K562 (cell line): ENCODE data around the gene SFSWAP. TPM values are rescaled to one million over a fixed set of nuclear protein-coding genes. Genes with fewer than 3 reads are reported as not detected.

Source experiments
- ATAC-seq: fragments of 200-7000 bp; cut with Tn5 transposase; 3 replicates; pipeline ENCODE4 v1.9.1; 2020; ENCODE audit warnings: moderate library complexity
- BruUV-seq: library from RNA; stranded (reverse); fragments of 400-500 nt; replicated peaks from 2 replicates; lab custom pipeline; 2021; lab: Mats Ljungman, UMichigan
- CTCF ChIA-PET: fragments of 300-600 bp; formaldehyde crosslinking; extraction: SDS; loops from one replicate; lab custom pipeline; 2021; ENCODE audit warnings: low intra/inter-chr PET ratio; lab: Yijun Ruan, JAX
- POLR2A ChIA-PET: fragments of 300-600, 350-650 bp; sonication (Branson Sonifier 250); formaldehyde crosslinking; extraction: SDS; loops from one replicate; lab custom pipeline; 2021; ENCODE audit warnings: antibody characterized with exemption, inconsistent platforms; lab: Yijun Ruan, JAX
- DNase-seq, 4 experiments: peaks; one replicate each; pipeline versions ENCODE4 v3.0.0 to v3.0.0-alpha.2; 2011 to 2018; ENCODE audit warnings: low spot score in 3 of 4, mixed read lengths in 3 of 4; ENCODE audit errors: extremely low read depth in 1 of 4
- FAIRE-seq: peaks from 2 replicates; lab custom pipeline; 2011; peaks lifted over from hg19 to GRCh38; lab: Jason Lieb, UNC
- H2AFZ ChIP-seq: 2 replicates; pipeline ENCODE4 v1.6.0; 2011; ENCODE audit warnings: low read depth, low read length, control low read depth, inconsistent platforms
- H3K27ac ChIP-seq: fragments of 200-600 bp; 3 replicates; pipeline ENCODE4 v1.8.0; 2011; ENCODE audit warnings: low read depth, mild to moderate bottlenecking, control low read depth, inconsistent platforms, low read length, moderate library complexity, mixed read lengths; ENCODE audit errors: extremely low read depth
- H3K27me3 ChIP-seq, 2 experiments: fragments of 300-600 bp in 1 of 2; 2 replicates in 1 of 2; 3 replicates in 1 of 2; pipeline versions ENCODE4 v1.6.0 to v1.8.0; 2011; ENCODE audit warnings: inconsistent platforms in 2 of 2, low read length in 2 of 2, mild to moderate bottlenecking in 1 of 2, mixed read lengths in 1 of 2, moderate library complexity in 1 of 2; ENCODE audit not compliant: control insufficient read depth in 2 of 2, insufficient read depth in 2 of 2
- H3K36me3 ChIP-seq: fragments of 300-600 bp; 3 replicates; pipeline ENCODE4 v1.8.0; 2011; ENCODE audit warnings: mild to moderate bottlenecking, low read length, inconsistent platforms; ENCODE audit not compliant: control insufficient read depth, insufficient read depth
- H3K4me1 ChIP-seq, 2 experiments: fragments of 200-600 bp in 1 of 2; replicated peaks in 1 of 2; 2 replicates in 1 of 2; 3 replicates in 1 of 2; pipeline versions ENCODE4 v1.5.1 to v1.8.0; 2011; ENCODE audit warnings: inconsistent platforms in 2 of 2, low read length in 2 of 2, mild to moderate bottlenecking in 1 of 2, mixed read lengths in 1 of 2, moderate library complexity in 1 of 2; ENCODE audit not compliant: control insufficient read depth in 2 of 2, insufficient read depth in 2 of 2
- H3K4me2 ChIP-seq: 2 replicates; pipeline ENCODE4 v1.6.1; 2011; ENCODE audit warnings: low read length, control low read depth, inconsistent platforms, mixed read lengths; ENCODE audit not compliant: insufficient read depth
- H3K4me3 ChIP-seq: fragments of 200-600 bp; sonication (generic), shearing (Covaris generic); 2 replicates; pipeline ENCODE4 v1.5.1; 2016; ENCODE audit warnings: control low read depth, inconsistent platforms
- H3K79me2 ChIP-seq: fragments of 200-600 bp; 3 replicates; pipeline ENCODE4 v1.8.0; 2011; ENCODE audit warnings: low read length, inconsistent platforms; ENCODE audit not compliant: control insufficient read depth, insufficient read depth
- H3K9ac ChIP-seq, 2 experiments: 2 replicates each; pipeline versions ENCODE4 v1.6.0 to v1.6.1; 2011; ENCODE audit warnings: low read depth in 2 of 2, low read length in 2 of 2, control low read depth in 1 of 2, inconsistent platforms in 1 of 2, mild to moderate bottlenecking in 1 of 2, mixed read lengths in 1 of 2; ENCODE audit not compliant: insufficient read depth in 1 of 2
- H3K9me1 ChIP-seq: one replicate; pipeline ENCODE4 v1.6.0; 2011; ENCODE audit warnings: inconsistent platforms, mild to moderate bottlenecking, low read length, moderate library complexity; ENCODE audit not compliant: control insufficient read depth, insufficient read depth
- H3K9me3 ChIP-seq: replicated peaks from 2 replicates; pipeline ENCODE4 v1.5.1; 2011; ENCODE audit warnings: low read depth, low read length, inconsistent platforms; ENCODE audit not compliant: control insufficient read depth, insufficient read depth
- H4K20me1 ChIP-seq: replicated peaks from 2 replicates; pipeline ENCODE4 v1.6.1; 2011; ENCODE audit warnings: low read length, inconsistent platforms, mixed read lengths; ENCODE audit not compliant: control insufficient read depth, insufficient read depth
- BHLHE40 ChIP-seq: IDR thresholded peaks from 2 replicates; pipeline ENCODE4 v1.6.1; 2011; ENCODE audit warnings: low read length, improper control_type of control experiment
- GTF2A2 ChIP-seq: IDR thresholded peaks from 2 replicates; pipeline ENCODE4 v1.6.1; 2016; ENCODE audit warnings: mild to moderate bottlenecking, missing genetic modification characterization, missing compliant biosample characterization
- NFIC ChIP-seq: fragments of 450-650 bp; IDR thresholded peaks from 2 replicates; pipeline ENCODE4 v1.6.1; 2017; ENCODE audit warnings: mild to moderate bottlenecking, inconsistent platforms
- PHF20 ChIP-seq: fragments of 450-650 bp; IDR thresholded peaks from 2 replicates; pipeline ENCODE4 v1.6.1; 2018; ENCODE audit not compliant: partially characterized antibody
- POLR2AphosphoS5 ChIP-seq: IDR thresholded peaks from 2 replicates; pipeline ENCODE4 v1.6.1; 2011; ENCODE audit warnings: mild to moderate bottlenecking, low read depth, low read length, moderate library complexity; ENCODE audit not compliant: control insufficient read depth, insufficient read depth
- RAD21 ChIP-seq, 2 experiments: fragments of 250-450 bp in 1 of 2; fragments of 450-650 bp in 1 of 2; sonication (Bioruptor Pico) in 1 of 2; formaldehyde crosslinking in 1 of 2; IDR thresholded peaks in 1 of 2; conservative IDR thresholded peaks in 1 of 2; 2 replicates each; pipeline versions ENCODE4 v1.4.0 to v1.8.0; 2020 to 2022; ENCODE audit warnings: mild to moderate bottlenecking in 2 of 2, moderate library complexity in 1 of 2
- SRF ChIP-seq, 2 experiments: fragments of 250-450, 450-650 bp in 1 of 2; sonication (Bioruptor Pico) in 1 of 2; sonication (generic) in 1 of 2; formaldehyde crosslinking; IDR thresholded peaks; 2 replicates each; pipeline versions ENCODE4 v1.5.0 to v1.5.1; 2020 to 2022; ENCODE audit warnings: mild to moderate bottlenecking in 1 of 2, missing genetic modification reagents in 1 of 2
- TOE1 ChIP-seq, 2 experiments: fragments of 450-650 bp in 1 of 2; sonication (generic) in 1 of 2; formaldehyde crosslinking in 1 of 2; IDR thresholded peaks; 2 replicates each; pipeline versions ENCODE4 v1.7.1 to v1.8.0; 2016 to 2022; ENCODE audit warnings: borderline replicate concordance in 2 of 2, mild to moderate bottlenecking in 2 of 2, antibody characterized with exemption in 1 of 2, inconsistent platforms in 1 of 2, low read depth in 1 of 2, missing genetic modification reagents in 1 of 2, moderate library complexity in 1 of 2
- YY1 ChIP-seq, 3 experiments: IDR thresholded peaks; 2 replicates each; pipeline ENCODE4 v1.6.1; 2011; ENCODE audit warnings: low read length in 2 of 3, mild to moderate bottlenecking in 2 of 3, moderate library complexity in 2 of 3, borderline replicate concordance in 1 of 3, control low read depth in 1 of 3, low read depth in 1 of 3; ENCODE audit not compliant: insufficient read depth in 3 of 3, insufficient replicate concordance in 2 of 3, control insufficient read depth in 1 of 3, insufficient read length in 1 of 3; ENCODE audit errors: extremely low read depth in 1 of 3
- WGBS: fragments of 100-300 bp; shearing (Covaris generic); methylation state at CpG from one replicate; pipeline ENCODE4 v1.1.6; 2016; ENCODE audit warnings: low coverage, mixed read lengths; ENCODE audit not compliant: insufficient coverage; ENCODE audit errors: missing lambda C conversion rate; 5-methylcytosine and 5-hydroxymethylcytosine counted together
- in situ Hi-C: fragments of 300-500 bp; cut with MboI; formaldehyde crosslinking; loops from 4 replicates; pipeline ENCODE4 v1.15.0; 2018; ENCODE audit warnings: inconsistent platforms, mixed read lengths
- intact Hi-C: fragments of 100-400 bp; cut with micrococcal nuclease; formaldehyde crosslinking; loops from 2 replicates; pipeline ENCODE4 v1.14.2; 2022
- polyA plus RNA-seq, 8 experiments: library from polyadenylated mRNA; depleted of rRNA in 4 of 8; stranded (reverse) in 5 of 8; unstranded in 3 of 8; fragments of >200 nt; fragmentation: Nextera tagmentation in 2 of 8; fragmentation: Illumina TruSeq in 1 of 8; extraction: Ambion mirVana in 2 of 8; extraction: Trizol in 1 of 8; gene quantifications; 2 replicates each; pipeline versions ENCODE4 v1.2.1 to v1.2.3, GENCODE V29; 2011 to 2014; ENCODE audit warnings: inconsistent platforms in 1 of 8, missing spikeins in 1 of 8
- total RNA-seq, 7 experiments: library from RNA; depleted of rRNA in 6 of 7; stranded (reverse); fragments of >200 nt in 6 of 7; fragmentation: Illumina TruSeq in 2 of 7; extraction: Trizol in 2 of 7; gene quantifications; 2 replicates each; pipeline versions ENCODE4 v1.2.1 to v1.2.3, GENCODE V29; 2011 to 2021; ENCODE audit warnings: low replicate concordance in 1 of 7
- TF ChIP-seq, protein P1 (sequence below): sonication (generic); formaldehyde crosslinking; IDR thresholded peaks from 2 replicates; pipeline ENCODE4 v1.8.0; 2022; ENCODE audit warnings: mild to moderate bottlenecking, missing genetic modification reagents
- TF ChIP-seq, protein P2 (sequence below): sonication (generic); formaldehyde crosslinking; IDR thresholded peaks from 2 replicates; pipeline ENCODE4 v1.8.1; 2023; ENCODE audit warnings: mild to moderate bottlenecking, missing genetic modification reagents

Gene SFSWAP
- total and polyA plus RNA-seq, 9 of the 15 experiments (the other 6 are each of a cell fraction or from before 2014, with no cell fraction given) = 2.4 to 60.4 (median 32.6) TPM

DNA sequence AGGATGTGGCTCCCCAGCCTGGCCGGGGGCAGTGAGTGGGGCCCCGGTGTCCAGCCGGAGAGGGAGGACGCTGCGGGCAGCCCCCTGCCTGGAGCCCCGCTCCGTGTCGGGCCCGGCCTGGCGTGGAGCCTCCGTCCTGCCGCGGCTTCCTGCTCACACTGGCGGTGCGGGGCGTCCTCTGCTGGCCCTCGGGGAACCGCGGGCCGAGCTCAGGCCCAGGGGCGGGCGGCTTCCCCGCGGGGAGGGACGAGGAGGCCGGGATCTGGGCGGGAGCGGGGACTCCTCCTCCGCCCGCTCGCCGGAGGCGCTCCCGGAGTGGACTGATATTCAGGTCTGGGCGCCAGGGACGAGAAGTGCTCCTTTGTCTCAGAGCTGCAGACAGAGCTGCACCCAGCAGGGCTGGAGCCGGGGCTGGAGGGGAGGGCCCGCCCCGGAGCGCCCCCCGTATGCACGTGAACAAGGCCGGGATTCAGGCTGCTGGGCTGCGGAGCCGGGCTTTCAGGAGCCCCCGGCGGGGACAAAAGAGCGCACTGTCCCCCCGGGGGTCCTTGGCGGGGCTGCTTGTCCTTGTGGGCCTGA is 119.5 kb downstream of the SFSWAP start:
- 5% methylated on average over 39 of the region's 50 CpGs for WGBS
- in situ Hi-C loops (loop anchor here (10.0 kb wide), 1 partner anchor 726 kb away; no protein-coding TSS in a partner anchor), intact Hi-C loops (loop anchor here (5.0 to 10.0 kb wide), 3 partner anchors 213 to 1066 kb away; no protein-coding TSS in a partner anchor)
- H3K9ac ChIP-seq = peak overlapping the region; percentile 47 to 85; a peak in 3 of 4 replicates
- FAIRE-seq (peak; percentile 78), ATAC-seq (peak; percentile 93), DNase-seq (peak; percentile 83 to 90 (median 86))
- peak overlapping the region; percentile 54 for H3K4me3 ChIP-seq
- H3K4me1 ChIP-seq = peaks cover 12 to 70% of the 10 kb centered on the region in 2 experiments; a peak in 4 of 5 replicates
- H3K9me1 ChIP-seq = no peaks in the 10 kb centered on the region
- no peak overlapping the region for H3K27ac ChIP-seq
- H3K27me3 ChIP-seq = peaks cover 3 to 14% of the 10 kb centered on the region in 2 experiments; a peak in 3 of 5 replicates
- ChIA-PET CTCF (interaction anchor here (0.7 to 2.1 kb wide), 4 partner anchors 70 to 726 kb away, joined by 3 to 11 read pairs (median 3); no protein-coding TSS in a partner anchor), POLR2A (interaction anchor here (0.6 kb wide), 1 partner anchor 698 kb away, joined by 3 read pairs; no protein-coding TSS in a partner anchor)
- peak overlapping the region; percentile 63 for H3K4me2 ChIP-seq
- H3K9me3 ChIP-seq = no peaks in the 10 kb centered on the region
- H3K36me3 ChIP-seq = no peaks in the 10 kb centered on the region
- BruUV-seq = no TSS peak
- H3K79me2 ChIP-seq = peaks cover 21% of the 10 kb centered on the region
- peaks cover 26% of the 10 kb centered on the region; the same call in 1 of the 2 replicates for H4K20me1 ChIP-seq
- peak overlapping the region; percentile 70; the same call in 1 of the 2 replicates for H2AFZ ChIP-seq
- TF ChIP-seq, protein P1, sequence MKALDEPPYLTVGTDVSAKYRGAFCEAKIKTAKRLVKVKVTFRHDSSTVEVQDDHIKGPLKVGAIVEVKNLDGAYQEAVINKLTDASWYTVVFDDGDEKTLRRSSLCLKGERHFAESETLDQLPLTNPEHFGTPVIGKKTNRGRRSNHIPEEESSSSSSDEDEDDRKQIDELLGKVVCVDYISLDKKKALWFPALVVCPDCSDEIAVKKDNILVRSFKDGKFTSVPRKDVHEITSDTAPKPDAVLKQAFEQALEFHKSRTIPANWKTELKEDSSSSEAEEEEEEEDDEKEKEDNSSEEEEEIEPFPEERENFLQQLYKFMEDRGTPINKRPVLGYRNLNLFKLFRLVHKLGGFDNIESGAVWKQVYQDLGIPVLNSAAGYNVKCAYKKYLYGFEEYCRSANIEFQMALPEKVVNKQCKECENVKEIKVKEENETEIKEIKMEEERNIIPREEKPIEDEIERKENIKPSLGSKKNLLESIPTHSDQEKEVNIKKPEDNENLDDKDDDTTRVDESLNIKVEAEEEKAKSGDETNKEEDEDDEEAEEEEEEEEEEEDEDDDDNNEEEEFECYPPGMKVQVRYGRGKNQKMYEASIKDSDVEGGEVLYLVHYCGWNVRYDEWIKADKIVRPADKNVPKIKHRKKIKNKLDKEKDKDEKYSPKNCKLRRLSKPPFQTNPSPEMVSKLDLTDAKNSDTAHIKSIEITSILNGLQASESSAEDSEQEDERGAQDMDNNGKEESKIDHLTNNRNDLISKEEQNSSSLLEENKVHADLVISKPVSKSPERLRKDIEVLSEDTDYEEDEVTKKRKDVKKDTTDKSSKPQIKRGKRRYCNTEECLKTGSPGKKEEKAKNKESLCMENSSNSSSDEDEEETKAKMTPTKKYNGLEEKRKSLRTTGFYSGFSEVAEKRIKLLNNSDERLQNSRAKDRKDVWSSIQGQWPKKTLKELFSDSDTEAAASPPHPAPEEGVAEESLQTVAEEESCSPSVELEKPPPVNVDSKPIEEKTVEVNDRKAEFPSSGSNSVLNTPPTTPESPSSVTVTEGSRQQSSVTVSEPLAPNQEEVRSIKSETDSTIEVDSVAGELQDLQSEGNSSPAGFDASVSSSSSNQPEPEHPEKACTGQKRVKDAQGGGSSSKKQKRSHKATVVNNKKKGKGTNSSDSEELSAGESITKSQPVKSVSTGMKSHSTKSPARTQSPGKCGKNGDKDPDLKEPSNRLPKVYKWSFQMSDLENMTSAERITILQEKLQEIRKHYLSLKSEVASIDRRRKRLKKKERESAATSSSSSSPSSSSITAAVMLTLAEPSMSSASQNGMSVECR (CRISPR knock-in tag) = peak; percentile 40; the same call in 1 of the 2 replicates
- peak; percentile 35; the same call in 1 of the 2 replicates for TF ChIP-seq TOE1 (IDR thresholded peaks at IDR 0.05; ENCODE audit: borderline replicate concordance)
- TF ChIP-seq TOE1 (CRISPR knock-in tag; IDR thresholded peaks at IDR 0.05; ENCODE audit: borderline replicate concordance, low read depth) = no peak
- peak in 2 of 3 experiments; percentile 16 to 30 for TF ChIP-seq YY1 (IDR thresholded peaks at IDR 0.05; ENCODE audit: borderline replicate concordance in 1 of 3, control insufficient read depth in 1 of 3, extremely low read depth in 1 of 3, insufficient read depth in 3 of 3, insufficient read length in 1 of 3, insufficient replicate concordance in 2 of 3, low read depth in 1 of 3, low read length in 2 of 3)
- TF ChIP-seq BHLHE40 = 0 out of 2 replicates have a peak, but pooled peaks have one; percentile 10
- peak; percentile 27; the same call in 1 of the 2 replicates for TF ChIP-seq NFIC
- TF ChIP-seq PHF20 = peak; percentile 21
- TF ChIP-seq RAD21 (CRISPR knock-in tag; conservative IDR thresholded peaks at IDR 0.05 in 1 of 2, IDR thresholded peaks at IDR 0.05 in 1 of 2) = peak; percentile 90 to 92
- TF ChIP-seq GTF2A2 (tag) = no peak
- TF ChIP-seq, protein P2, sequence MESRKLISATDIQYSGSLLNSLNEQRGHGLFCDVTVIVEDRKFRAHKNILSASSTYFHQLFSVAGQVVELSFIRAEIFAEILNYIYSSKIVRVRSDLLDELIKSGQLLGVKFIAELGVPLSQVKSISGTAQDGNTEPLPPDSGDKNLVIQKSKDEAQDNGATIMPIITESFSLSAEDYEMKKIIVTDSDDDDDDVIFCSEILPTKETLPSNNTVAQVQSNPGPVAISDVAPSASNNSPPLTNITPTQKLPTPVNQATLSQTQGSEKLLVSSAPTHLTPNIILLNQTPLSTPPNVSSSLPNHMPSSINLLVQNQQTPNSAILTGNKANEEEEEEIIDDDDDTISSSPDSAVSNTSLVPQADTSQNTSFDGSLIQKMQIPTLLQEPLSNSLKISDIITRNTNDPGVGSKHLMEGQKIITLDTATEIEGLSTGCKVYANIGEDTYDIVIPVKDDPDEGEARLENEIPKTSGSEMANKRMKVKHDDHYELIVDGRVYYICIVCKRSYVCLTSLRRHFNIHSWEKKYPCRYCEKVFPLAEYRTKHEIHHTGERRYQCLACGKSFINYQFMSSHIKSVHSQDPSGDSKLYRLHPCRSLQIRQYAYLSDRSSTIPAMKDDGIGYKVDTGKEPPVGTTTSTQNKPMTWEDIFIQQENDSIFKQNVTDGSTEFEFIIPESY (CRISPR knock-in tag) = peak; percentile 81
- peak in 1 of 2 experiments; percentile 37; a peak in 2 of 4 replicates for TF ChIP-seq SRF (CRISPR knock-in tag; IDR thresholded peaks at IDR 0.05)
- TF ChIP-seq POLR2AphosphoS5 = no peak; the same call in 1 of the 2 replicates
